HepG2 (cell line): Measurements from ENCODE around the gene CSDE1. TPM values are rescaled to one million over a fixed set of nuclear protein-coding genes. Genes with fewer than 3 reads are reported as not detected.

Source experiments
- CEBPG ChIP-seq: IDR thresholded peaks from 2 replicates; pipeline ENCODE4 v1.6.1; 2016
- CENPT ChIP-seq: sonication (generic); formaldehyde crosslinking; IDR thresholded peaks from 2 replicates; pipeline ENCODE4 v1.8.0; 2022; ENCODE audit warnings: low read depth, mild to moderate bottlenecking, moderate library complexity, missing genetic modification reagents
- ETV5 ChIP-seq: IDR thresholded peaks from 2 replicates; pipeline ENCODE4 v1.6.1; 2018; ENCODE audit warnings: missing biosample characterization, missing genetic modification reagents, inconsistent platforms, borderline replicate concordance
- HNRNPUL1 ChIP-seq: fragments of 200-400 bp; formaldehyde crosslinking; IDR thresholded peaks from 2 replicates; pipeline ENCODE4 v1.6.1; 2017; ENCODE audit warnings: low read depth, mild to moderate bottlenecking, low read length, moderate library complexity
- PHF20 ChIP-seq: sonication (generic); formaldehyde crosslinking; IDR thresholded peaks from 2 replicates; pipeline ENCODE4 v1.5.0; 2020; ENCODE audit warnings: mild to moderate bottlenecking, missing genetic modification reagents
- SMC3 ChIP-seq: IDR thresholded peaks from 2 replicates; pipeline ENCODE4 v1.6.1; 2011; ENCODE audit warnings: low read length, improper control_type of control experiment
- ZBTB38 ChIP-seq: sonication (generic); formaldehyde crosslinking; IDR thresholded peaks from 2 replicates; pipeline ENCODE4 v1.5.1; 2020; ENCODE audit warnings: mild to moderate bottlenecking, missing genetic modification reagents
- ZNF275 ChIP-seq: sonication (generic); formaldehyde crosslinking; IDR thresholded peaks from 2 replicates; pipeline ENCODE4 v1.8.0; 2022; ENCODE audit warnings: missing genetic modification reagents, mild to moderate bottlenecking, inconsistent platforms, borderline replicate concordance
- ZNF512B ChIP-seq: sonication (generic); formaldehyde crosslinking; IDR thresholded peaks from 2 replicates; pipeline ENCODE4 v1.5.1; 2020; ENCODE audit warnings: missing genetic modification reagents, mild to moderate bottlenecking, borderline replicate concordance
- ZNF639 ChIP-seq: conservative IDR thresholded peaks from 2 replicates; pipeline ENCODE4 v1.6.1; 2018; ENCODE audit warnings: missing genetic modification reagents
- ZNF777 ChIP-seq: sonication (generic); formaldehyde crosslinking; IDR thresholded peaks from 2 replicates; pipeline ENCODE4 v1.4.0; 2020; ENCODE audit warnings: missing genetic modification reagents
- polyA plus RNA-seq, 8 experiments: library from polyadenylated mRNA; depleted of rRNA in 3 of 8; stranded (reverse) in 7 of 8; unstranded in 1 of 8; fragments of >200 nt; fragmentation: Illumina TruSeq in 4 of 8; extraction: Trizol in 4 of 8; gene quantifications; 2 replicates each; pipeline versions ENCODE4 v1.2.1 to v1.2.3, GENCODE V29; 2011 to 2016; ENCODE audit warnings: low read depth in 4 of 8, missing spikeins in 1 of 8, mixed read lengths in 1 of 8; ENCODE audit not compliant: insufficient read depth in 1 of 8
- total RNA-seq, 5 experiments: library from RNA; depleted of rRNA; stranded (reverse); fragments of >200 nt; fragmentation: Illumina TruSeq; extraction: Trizol; gene quantifications; 2 replicates each; pipeline ENCODE4 v1.2.3, GENCODE V29; 2016; ENCODE audit warnings: low read depth in 1 of 5
- TF ChIP-seq, protein P1 (sequence below): sonication (generic); formaldehyde crosslinking; IDR thresholded peaks from 2 replicates; pipeline ENCODE4 v1.4.0; 2020; ENCODE audit warnings: missing genetic modification reagents
- TF ChIP-seq, protein P2 (sequence below): sonication (generic); formaldehyde crosslinking; conservative IDR thresholded peaks from 2 replicates; pipeline ENCODE4 v1.4.0; 2020; ENCODE audit warnings: missing genetic modification reagents
- TF ChIP-seq, protein P3 (sequence below): sonication (generic); formaldehyde crosslinking; IDR thresholded peaks from 2 replicates; pipeline ENCODE4 v1.4.0; 2020; ENCODE audit warnings: mild to moderate bottlenecking, missing genetic modification reagents

The CSDE1 gene
- total and polyA plus RNA-seq, 2 of the 13 experiments (the other 11 are each of a cell fraction or from before 2014, with no cell fraction given) = 150 to 313 TPM

GRCh38 chr1:114670083-114671010, 87.4 kb downstream of the CSDE1 start (continued):
- no peak for TF ChIP-seq ZNF275
- TF ChIP-seq CEBPG (CRISPR knock-in tag) = no peak
- no peak for TF ChIP-seq SMC3
- no peak for TF ChIP-seq PHF20 (CRISPR knock-in tag)
- no peak for TF ChIP-seq HNRNPUL1
- TF ChIP-seq, protein P1, sequence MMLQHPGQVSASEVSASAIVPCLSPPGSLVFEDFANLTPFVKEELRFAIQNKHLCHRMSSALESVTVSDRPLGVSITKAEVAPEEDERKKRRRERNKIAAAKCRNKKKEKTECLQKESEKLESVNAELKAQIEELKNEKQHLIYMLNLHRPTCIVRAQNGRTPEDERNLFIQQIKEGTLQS (CRISPR knock-in tag) = no peak
- TF ChIP-seq CENPT (CRISPR knock-in tag) = no peak
- TF ChIP-seq ETV5 = no peak
- TF ChIP-seq ZNF512B (CRISPR knock-in tag) = no peak
- TF ChIP-seq ZBTB38 = no peak
- TF ChIP-seq ZNF639 (CRISPR knock-in tag) = no peak
- TF ChIP-seq, protein P2, sequence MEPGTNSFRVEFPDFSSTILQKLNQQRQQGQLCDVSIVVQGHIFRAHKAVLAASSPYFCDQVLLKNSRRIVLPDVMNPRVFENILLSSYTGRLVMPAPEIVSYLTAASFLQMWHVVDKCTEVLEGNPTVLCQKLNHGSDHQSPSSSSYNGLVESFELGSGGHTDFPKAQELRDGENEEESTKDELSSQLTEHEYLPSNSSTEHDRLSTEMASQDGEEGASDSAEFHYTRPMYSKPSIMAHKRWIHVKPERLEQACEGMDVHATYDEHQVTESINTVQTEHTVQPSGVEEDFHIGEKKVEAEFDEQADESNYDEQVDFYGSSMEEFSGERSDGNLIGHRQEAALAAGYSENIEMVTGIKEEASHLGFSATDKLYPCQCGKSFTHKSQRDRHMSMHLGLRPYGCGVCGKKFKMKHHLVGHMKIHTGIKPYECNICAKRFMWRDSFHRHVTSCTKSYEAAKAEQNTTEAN (CRISPR knock-in tag) = no peak
- TF ChIP-seq, protein P3, sequence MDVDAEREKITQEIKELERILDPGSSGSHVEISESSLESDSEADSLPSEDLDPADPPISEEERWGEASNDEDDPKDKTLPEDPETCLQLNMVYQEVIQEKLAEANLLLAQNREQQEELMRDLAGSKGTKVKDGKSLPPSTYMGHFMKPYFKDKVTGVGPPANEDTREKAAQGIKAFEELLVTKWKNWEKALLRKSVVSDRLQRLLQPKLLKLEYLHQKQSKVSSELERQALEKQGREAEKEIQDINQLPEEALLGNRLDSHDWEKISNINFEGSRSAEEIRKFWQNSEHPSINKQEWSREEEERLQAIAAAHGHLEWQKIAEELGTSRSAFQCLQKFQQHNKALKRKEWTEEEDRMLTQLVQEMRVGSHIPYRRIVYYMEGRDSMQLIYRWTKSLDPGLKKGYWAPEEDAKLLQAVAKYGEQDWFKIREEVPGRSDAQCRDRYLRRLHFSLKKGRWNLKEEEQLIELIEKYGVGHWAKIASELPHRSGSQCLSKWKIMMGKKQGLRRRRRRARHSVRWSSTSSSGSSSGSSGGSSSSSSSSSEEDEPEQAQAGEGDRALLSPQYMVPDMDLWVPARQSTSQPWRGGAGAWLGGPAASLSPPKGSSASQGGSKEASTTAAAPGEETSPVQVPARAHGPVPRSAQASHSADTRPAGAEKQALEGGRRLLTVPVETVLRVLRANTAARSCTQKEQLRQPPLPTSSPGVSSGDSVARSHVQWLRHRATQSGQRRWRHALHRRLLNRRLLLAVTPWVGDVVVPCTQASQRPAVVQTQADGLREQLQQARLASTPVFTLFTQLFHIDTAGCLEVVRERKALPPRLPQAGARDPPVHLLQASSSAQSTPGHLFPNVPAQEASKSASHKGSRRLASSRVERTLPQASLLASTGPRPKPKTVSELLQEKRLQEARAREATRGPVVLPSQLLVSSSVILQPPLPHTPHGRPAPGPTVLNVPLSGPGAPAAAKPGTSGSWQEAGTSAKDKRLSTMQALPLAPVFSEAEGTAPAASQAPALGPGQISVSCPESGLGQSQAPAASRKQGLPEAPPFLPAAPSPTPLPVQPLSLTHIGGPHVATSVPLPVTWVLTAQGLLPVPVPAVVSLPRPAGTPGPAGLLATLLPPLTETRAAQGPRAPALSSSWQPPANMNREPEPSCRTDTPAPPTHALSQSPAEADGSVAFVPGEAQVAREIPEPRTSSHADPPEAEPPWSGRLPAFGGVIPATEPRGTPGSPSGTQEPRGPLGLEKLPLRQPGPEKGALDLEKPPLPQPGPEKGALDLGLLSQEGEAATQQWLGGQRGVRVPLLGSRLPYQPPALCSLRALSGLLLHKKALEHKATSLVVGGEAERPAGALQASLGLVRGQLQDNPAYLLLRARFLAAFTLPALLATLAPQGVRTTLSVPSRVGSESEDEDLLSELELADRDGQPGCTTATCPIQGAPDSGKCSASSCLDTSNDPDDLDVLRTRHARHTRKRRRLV = no peak
- TF ChIP-seq ZNF777 (CRISPR knock-in tag) = peak; percentile 93
